ENCODE results near the gene UBE3D. TPM values are rescaled to one million over a fixed set of nuclear protein-coding genes. Genes with fewer than 3 reads are reported as not detected.

The UBE3D gene
- total and polyA plus RNA-seq, 2 experiments from 2014 or later, result 7.3 to 11.4 TPM

GRCh38 chr6:82957171-82957867 is 108.3 kb downstream of the UBE3D start:
- TF ChIP-seq EZH2 (IDR thresholded peaks at IDR 0.05; ENCODE audit: borderline replicate concordance), result no peak
- whole genome bisulfite sequencing (ENCODE audit: low lambda C conversion rate, missing lambda C conversion rate), result 61% methylated on average over 9 of the region's 9 CpGs
- Histone ChIP-seq H3K36me3 (replicated peaks; ENCODE audit: insufficient read depth, low read depth) (no peaks in the 10 kb centered on the region), H3K9me2 (replicated peaks; ENCODE audit: insufficient read depth) (no peaks in the 10 kb centered on the region), H3K27ac (peak overlapping the region; percentile 67), H4K20me1 (ENCODE audit: insufficient read depth, poor library complexity, severe bottlenecking) (no peaks in the 10 kb centered on the region), H3K4me2 (no peak overlapping the region), H2AFZ (no peak overlapping the region), H3K9me3 (ENCODE audit: low read depth) (no peaks in the 10 kb centered on the region), H3K4me3 (no peak overlapping the region), H3K4me1 (ENCODE audit: insufficient read depth) (peaks cover 9% of the 10 kb centered on the region), H3K79me2 (no peaks in the 10 kb centered on the region), H3K27me3 (no peaks in the 10 kb centered on the region)
- DNase-seq (ENCODE audit: low spot score), result no peak

- DNase-seq (ENCODE audit: low spot score), result no peak
- WGBS (ENCODE audit: low lambda C conversion rate, missing lambda C conversion rate), result 56% methylated on average over 1 of the region's 1 CpG
- TF ChIP-seq EZH2 (IDR thresholded peaks at IDR 0.05; ENCODE audit: borderline replicate concordance), result no peak
- TF ChIP-seq, protein P1, sequence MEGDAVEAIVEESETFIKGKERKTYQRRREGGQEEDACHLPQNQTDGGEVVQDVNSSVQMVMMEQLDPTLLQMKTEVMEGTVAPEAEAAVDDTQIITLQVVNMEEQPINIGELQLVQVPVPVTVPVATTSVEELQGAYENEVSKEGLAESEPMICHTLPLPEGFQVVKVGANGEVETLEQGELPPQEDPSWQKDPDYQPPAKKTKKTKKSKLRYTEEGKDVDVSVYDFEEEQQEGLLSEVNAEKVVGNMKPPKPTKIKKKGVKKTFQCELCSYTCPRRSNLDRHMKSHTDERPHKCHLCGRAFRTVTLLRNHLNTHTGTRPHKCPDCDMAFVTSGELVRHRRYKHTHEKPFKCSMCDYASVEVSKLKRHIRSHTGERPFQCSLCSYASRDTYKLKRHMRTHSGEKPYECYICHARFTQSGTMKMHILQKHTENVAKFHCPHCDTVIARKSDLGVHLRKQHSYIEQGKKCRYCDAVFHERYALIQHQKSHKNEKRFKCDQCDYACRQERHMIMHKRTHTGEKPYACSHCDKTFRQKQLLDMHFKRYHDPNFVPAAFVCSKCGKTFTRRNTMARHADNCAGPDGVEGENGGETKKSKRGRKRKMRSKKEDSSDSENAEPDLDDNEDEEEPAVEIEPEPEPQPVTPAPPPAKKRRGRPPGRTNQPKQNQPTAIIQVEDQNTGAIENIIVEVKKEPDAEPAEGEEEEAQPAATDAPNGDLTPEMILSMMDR (IDR thresholded peaks at IDR 0.05; ENCODE audit: poor library complexity), result no peak
Observed at GRCh38 chr6:82955841-82956240, 109.8 kb downstream of the UBE3D start.

DNA sequence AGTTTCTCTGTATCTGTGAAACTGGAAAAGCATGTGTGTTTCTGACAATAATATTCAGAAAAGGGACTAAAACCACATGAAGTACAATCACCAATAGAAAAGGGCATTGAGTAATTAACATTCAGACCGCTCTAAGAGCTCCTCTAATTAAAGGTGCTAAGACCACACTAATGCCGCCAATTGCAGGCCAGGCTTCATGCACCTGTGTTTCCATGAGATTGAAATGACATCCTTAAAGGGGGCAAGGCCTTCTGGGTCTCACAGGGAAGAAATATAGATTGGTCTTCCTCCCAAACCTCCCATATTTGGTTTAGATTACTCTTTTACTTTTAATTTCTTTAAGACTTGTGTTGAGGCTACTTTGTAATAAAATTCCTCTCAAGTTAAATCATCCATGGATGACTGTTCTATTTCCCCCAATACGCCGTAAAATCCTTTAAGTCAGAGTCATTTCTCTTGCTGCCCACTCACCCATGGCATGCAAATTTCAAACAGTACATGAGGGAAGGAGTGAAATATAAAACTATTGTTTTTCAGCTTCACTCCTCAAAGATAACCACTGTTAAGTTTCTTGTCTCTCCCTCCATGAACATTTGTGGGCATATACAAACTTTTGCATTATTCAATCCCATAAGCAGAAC is 110.6 kb downstream of the UBE3D start:
- H3K27me3 ChIP-seq, result no peaks in the 10 kb centered on the region
- DNase-seq (ENCODE audit: low spot score), result no peak
- no peak overlapping the region for H3K27ac ChIP-seq
- H3K79me2 ChIP-seq, result no peaks in the 10 kb centered on the region
- peaks cover 9% of the 10 kb centered on the region for H3K4me1 ChIP-seq (ENCODE audit: insufficient read depth)
- no peaks in the 10 kb centered on the region for H3K9me2 ChIP-seq (replicated peaks; ENCODE audit: insufficient read depth)
- no peaks in the 10 kb centered on the region for H3K9me3 ChIP-seq (ENCODE audit: low read depth)
- whole genome bisulfite sequencing (ENCODE audit: low lambda C conversion rate, missing lambda C conversion rate), result 92% methylated on average over 4 of the region's 4 CpGs
- no peaks in the 10 kb centered on the region for H3K36me3 ChIP-seq (replicated peaks; ENCODE audit: insufficient read depth, low read depth)
- no peak overlapping the region for H2AFZ ChIP-seq
- H3K4me3 ChIP-seq, result no peak overlapping the region
- TF ChIP-seq, protein P1 (IDR thresholded peaks at IDR 0.05; ENCODE audit: poor library complexity), result no peak
- TF ChIP-seq EZH2 (IDR thresholded peaks at IDR 0.05; ENCODE audit: borderline replicate concordance), result no peak
- TF ChIP-seq EZH2phosphoT487 (IDR thresholded peaks at IDR 0.05; ENCODE audit: low read depth, severe bottlenecking, unreplicated experiment), result no peak
- H4K20me1 ChIP-seq (ENCODE audit: insufficient read depth, poor library complexity, severe bottlenecking), result no peaks in the 10 kb centered on the region
- H3K4me2 ChIP-seq, result no peak overlapping the region

More at GRCh38 chr6:82955841-82956240, 109.8 kb downstream of the UBE3D start:
- no peak overlapping the region for H3K4me3 ChIP-seq
- no peak overlapping the region for H2AFZ ChIP-seq
- H3K4me2 ChIP-seq, result no peak overlapping the region
- H3K9me3 ChIP-seq (ENCODE audit: low read depth), result no peaks in the 10 kb centered on the region
- H3K4me1 ChIP-seq (ENCODE audit: insufficient read depth), result peaks cover 9% of the 10 kb centered on the region
- H4K20me1 ChIP-seq (ENCODE audit: insufficient read depth, poor library complexity, severe bottlenecking), result no peaks in the 10 kb centered on the region
- no peaks in the 10 kb centered on the region for H3K27me3 ChIP-seq
- H3K36me3 ChIP-seq (replicated peaks; ENCODE audit: insufficient read depth, low read depth), result no peaks in the 10 kb centered on the region
- H3K79me2 ChIP-seq, result no peaks in the 10 kb centered on the region
- H3K9me2 ChIP-seq (replicated peaks; ENCODE audit: insufficient read depth), result no peaks in the 10 kb centered on the region
- H3K27ac ChIP-seq, result no peak overlapping the region

DNA sequence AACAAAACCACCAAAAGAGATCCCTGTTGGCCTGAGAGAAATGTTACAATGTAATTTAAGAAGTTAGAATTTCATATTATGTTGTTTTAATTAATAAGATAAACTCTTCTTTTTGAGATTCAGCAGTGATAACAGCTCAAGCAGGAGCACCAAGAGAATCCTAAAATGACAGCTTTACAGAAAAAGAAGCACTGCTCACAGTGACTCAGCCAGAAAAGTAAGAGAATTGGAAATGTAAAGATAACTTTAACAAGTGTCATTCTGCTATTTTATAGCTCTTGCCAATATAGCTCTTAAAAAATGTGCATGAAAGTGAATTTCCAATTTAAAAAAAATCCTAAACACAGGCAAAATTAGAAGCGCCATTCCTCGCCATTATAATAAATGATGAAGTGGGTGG is 111.3 kb downstream of the UBE3D start:
- peaks cover 9% of the 10 kb centered on the region for H3K4me1 ChIP-seq (ENCODE audit: insufficient read depth)
- H2AFZ ChIP-seq, result no peak overlapping the region
- WGBS (ENCODE audit: low lambda C conversion rate, missing lambda C conversion rate), result 95% methylated on average over 2 of the region's 2 CpGs
- no peaks in the 10 kb centered on the region for H3K79me2 ChIP-seq
- H3K9me3 ChIP-seq (ENCODE audit: low read depth), result no peaks in the 10 kb centered on the region
- H4K20me1 ChIP-seq (ENCODE audit: insufficient read depth, poor library complexity, severe bottlenecking), result no peaks in the 10 kb centered on the region
- H3K27me3 ChIP-seq, result no peaks in the 10 kb centered on the region
- DNase-seq (ENCODE audit: low spot score), result no peak
- no peak overlapping the region for H3K27ac ChIP-seq
- H3K4me3 ChIP-seq, result no peak overlapping the region
- TF ChIP-seq EZH2 (IDR thresholded peaks at IDR 0.05; ENCODE audit: borderline replicate concordance) (no peak), EZH2phosphoT487 (IDR thresholded peaks at IDR 0.05; ENCODE audit: low read depth, severe bottlenecking, unreplicated experiment) (no peak)
- no peak overlapping the region for H3K4me2 ChIP-seq
- no peaks in the 10 kb centered on the region for H3K36me3 ChIP-seq (replicated peaks; ENCODE audit: insufficient read depth, low read depth)
- H3K9me2 ChIP-seq (replicated peaks; ENCODE audit: insufficient read depth), result no peaks in the 10 kb centered on the region
